Activated CD8-positive, alpha-beta memory T cell treated with anti-CD3 and anti-CD28 coated beads, Interleukin-2, amount 50 U/mL, for 24 hours (primary cell): ENCODE data around the gene DNASE1.

Source experiments
- DNase-seq: peaks from one replicate; pipeline ENCODE4 v3.0.0-alpha.2; 2020; ENCODE audit errors: extremely low read depth

Gene DNASE1

GRCh38 chr16:3696425-3697218, 42.1 kb downstream of the DNASE1 start:
- DNase-seq = no peak

DNA sequence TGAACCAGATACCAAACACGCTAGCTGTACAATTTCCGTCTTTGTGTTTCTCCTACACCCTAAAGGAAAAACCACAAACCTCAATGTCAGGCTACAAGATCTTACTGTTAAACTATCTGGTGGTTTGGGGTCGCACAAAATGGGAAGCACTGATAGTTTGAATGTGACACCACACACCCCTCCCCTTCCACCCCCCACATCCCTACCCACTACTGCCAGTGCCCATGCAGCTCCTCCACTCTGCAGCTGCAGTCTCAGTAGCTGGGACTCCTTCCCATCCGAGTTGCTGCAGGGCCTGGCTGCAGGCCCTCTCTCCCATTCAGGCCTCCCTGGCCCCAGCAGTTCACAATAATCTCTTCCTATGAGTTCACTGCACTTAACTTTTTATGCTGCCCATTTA, 44.5 kb downstream of the DNASE1 start:
- no peak for DNase-seq

DNA sequence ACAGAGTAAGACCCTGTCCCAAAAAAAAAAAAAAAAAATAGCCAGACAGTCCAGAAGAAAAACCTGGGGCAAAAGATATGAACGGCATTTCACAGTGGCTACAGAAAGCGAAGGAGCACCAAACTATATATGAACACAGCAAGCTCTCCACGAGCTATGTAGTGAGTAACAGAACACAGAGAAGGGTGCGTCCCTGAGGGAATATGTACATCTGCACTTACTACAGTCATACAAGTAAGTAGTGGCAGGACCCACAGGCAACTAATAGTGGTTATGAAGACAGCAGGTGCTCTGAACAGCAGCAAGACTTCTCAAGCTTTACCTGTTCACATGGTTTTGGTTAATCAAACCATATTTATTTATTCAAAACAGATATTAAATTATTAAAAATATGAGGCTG, 47.0 kb downstream of the DNASE1 start:
- no peak for DNase-seq

DNA sequence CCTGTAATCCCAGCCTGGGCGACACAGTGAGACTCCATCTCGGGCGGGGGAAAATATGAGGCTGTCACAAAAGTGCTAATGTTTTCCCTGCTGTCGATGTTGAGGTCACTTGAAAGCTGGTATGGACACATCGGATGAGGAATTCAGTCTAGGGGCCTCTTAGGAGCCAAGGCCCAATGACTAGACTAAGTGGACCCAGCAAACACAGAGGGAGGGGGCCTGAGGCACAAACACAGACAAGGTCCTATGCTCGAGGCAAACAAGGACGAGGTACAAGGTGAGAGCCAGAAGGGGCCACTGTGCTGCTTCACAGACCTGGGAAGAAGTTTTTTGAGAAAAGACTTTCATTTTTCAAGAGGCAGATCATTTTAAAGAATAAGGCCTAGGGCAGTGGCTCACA, 47.6 kb downstream of the DNASE1 start:
- no peak for DNase-seq

DNA sequence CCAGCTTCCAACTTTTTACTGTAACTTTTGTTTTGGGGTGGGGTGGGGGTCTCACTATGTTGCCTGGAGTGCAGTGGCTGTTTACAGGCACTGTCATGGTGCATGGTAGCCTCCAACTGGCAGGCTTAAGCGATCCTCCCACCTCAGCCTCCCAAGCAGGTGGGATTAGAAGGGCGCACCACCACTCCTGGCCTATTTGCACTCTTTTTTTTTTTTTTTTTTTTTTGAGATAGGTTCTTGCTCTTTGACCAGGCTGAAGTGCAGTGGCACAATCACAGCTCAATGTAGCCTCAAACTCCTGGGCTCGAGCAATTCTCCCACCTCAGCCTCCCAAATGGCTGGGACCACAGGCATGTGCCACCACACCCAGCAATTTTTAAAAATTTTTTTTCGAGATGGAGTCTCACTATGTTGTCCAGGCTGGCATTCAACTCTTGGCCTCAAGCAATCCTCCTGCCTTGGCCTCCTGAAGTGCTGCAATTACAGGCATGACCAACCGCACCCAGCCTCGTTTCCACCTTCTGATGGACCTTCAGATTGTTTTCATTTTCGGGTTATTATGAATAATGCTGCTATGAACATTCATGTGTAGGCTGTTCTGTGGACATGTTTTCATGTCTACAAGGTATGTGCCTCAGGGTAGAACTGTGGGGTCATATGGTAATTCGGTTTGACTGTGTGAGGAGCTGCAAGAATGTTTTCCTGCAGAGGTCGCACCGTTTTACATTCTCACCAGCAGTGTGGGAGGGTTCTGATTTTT, 51.9 kb downstream of the DNASE1 start:
- DNase-seq = no peak
